ENCODE results near the gene GTF3A.
A peak's percentile ranks its signal among the peaks of the same experiment; 100 is the strongest.

GTF3A gene

GRCh38 chr13:27406178-27406939, 18.1 kb upstream of the GTF3A start:
- H3K27me3 ChIP-seq (ENCODE audit: low read depth, low read length), result no peaks in the 10 kb centered on the region
- H3K4me3 ChIP-seq (ENCODE audit: low read depth in 1 of 2, low read length in 2 of 2), result no peak overlapping the region
- H3K36me3 ChIP-seq (ENCODE audit: control insufficient read depth in 1 of 2, insufficient read depth in 2 of 2, low read length in 2 of 2), result no peaks in the 10 kb centered on the region
- H3K4me1 ChIP-seq (ENCODE audit: control insufficient read depth in 1 of 2, insufficient read depth in 2 of 2, low read length in 2 of 2), result peaks cover 0 to 11% of the 10 kb centered on the region in 2 donors
- no peaks in the 10 kb centered on the region for H3K9me3 ChIP-seq (ENCODE audit: control insufficient read depth in 1 of 2, low read length in 2 of 2)
- H3K27ac ChIP-seq (ENCODE audit: low read length), result no peak overlapping the region

- H3K4me3 ChIP-seq (ENCODE audit: low read depth in 1 of 2, low read length in 2 of 2), result no peak overlapping the region
- peaks cover 0 to 6% of the 10 kb centered on the region in 2 donors for H3K4me1 ChIP-seq (ENCODE audit: control insufficient read depth in 1 of 2, insufficient read depth in 2 of 2, low read length in 2 of 2)
- no peaks in the 10 kb centered on the region for H3K36me3 ChIP-seq (ENCODE audit: control insufficient read depth in 1 of 2, insufficient read depth in 2 of 2, low read length in 2 of 2)
- H3K27ac ChIP-seq (ENCODE audit: low read length), result no peak overlapping the region
- H3K27me3 ChIP-seq (ENCODE audit: low read depth, low read length), result no peaks in the 10 kb centered on the region
- H3K9me3 ChIP-seq (ENCODE audit: control insufficient read depth in 1 of 2, low read length in 2 of 2), result no peaks in the 10 kb centered on the region
Measured at GRCh38 chr13:27408074-27408473, 16.3 kb upstream of the GTF3A start.

GRCh38 chr13:27409013-27409412, 15.4 kb upstream of the GTF3A start:
- no peak overlapping the region for H3K27ac ChIP-seq (ENCODE audit: low read length)
- H3K4me3 ChIP-seq (ENCODE audit: low read depth in 1 of 2, low read length in 2 of 2), result no peak overlapping the region
- no peaks in the 10 kb centered on the region for H3K4me1 ChIP-seq (ENCODE audit: control insufficient read depth in 1 of 2, insufficient read depth in 2 of 2, low read length in 2 of 2)
- no peaks in the 10 kb centered on the region for H3K9me3 ChIP-seq (ENCODE audit: control insufficient read depth in 1 of 2, low read length in 2 of 2)
- no peaks in the 10 kb centered on the region for H3K27me3 ChIP-seq (ENCODE audit: low read depth, low read length)
- H3K36me3 ChIP-seq (ENCODE audit: control insufficient read depth in 1 of 2, insufficient read depth in 2 of 2, low read length in 2 of 2), result no peaks in the 10 kb centered on the region

DNA sequence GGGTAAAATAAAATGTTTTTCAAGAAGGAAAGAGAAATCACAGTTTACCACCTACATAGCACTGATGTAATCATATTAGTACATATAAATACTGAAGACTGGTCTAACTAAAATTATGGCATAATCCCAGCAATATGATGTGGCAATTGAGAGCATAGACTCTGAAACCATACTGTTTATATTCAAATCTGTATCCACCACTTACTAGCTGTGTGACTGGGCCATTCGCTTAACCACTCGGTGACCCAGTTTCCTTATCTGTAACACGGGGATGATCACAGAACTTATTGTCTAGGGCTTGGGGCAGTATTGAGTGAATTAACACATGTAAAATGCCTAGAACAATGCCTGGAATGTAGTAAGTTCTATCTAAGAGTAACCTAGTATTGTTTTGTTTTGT, 13.1 kb upstream of the GTF3A start:
- Histone ChIP-seq H3K4me1 (ENCODE audit: control insufficient read depth in 1 of 2, insufficient read depth in 2 of 2, low read length in 2 of 2) (no peaks in the 10 kb centered on the region), H3K27me3 (ENCODE audit: low read depth, low read length) (no peaks in the 10 kb centered on the region), H3K4me3 (ENCODE audit: low read depth in 1 of 2, low read length in 2 of 2) (no peak overlapping the region), H3K27ac (ENCODE audit: low read length) (no peak overlapping the region), H3K9me3 (ENCODE audit: control insufficient read depth in 1 of 2, low read length in 2 of 2) (no peaks in the 10 kb centered on the region), H3K36me3 (ENCODE audit: control insufficient read depth in 1 of 2, insufficient read depth in 2 of 2, low read length in 2 of 2) (no peaks in the 10 kb centered on the region)

DNA sequence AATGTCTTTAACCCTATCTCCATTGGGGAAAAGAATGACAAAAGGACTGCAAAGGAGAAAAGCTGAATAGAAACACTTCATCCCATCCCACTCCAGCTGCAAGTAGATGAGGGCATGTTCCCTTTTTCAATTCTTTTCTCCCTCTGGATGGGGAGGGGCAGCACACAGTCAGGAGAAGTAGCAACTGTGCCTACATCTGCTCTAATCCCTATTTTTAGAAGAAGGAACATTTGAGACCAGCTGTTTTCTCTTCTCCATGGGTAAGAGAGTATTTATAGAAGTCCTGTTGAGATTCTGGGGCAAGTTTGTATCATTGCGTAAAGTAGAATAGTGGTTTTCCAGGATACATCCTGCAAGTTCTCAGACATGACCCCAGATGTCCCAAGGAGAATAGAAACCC, 9.3 kb upstream of the GTF3A start:
- Histone ChIP-seq H3K4me3 (ENCODE audit: low read depth in 1 of 2, low read length in 2 of 2) (no peak overlapping the region), H3K36me3 (ENCODE audit: control insufficient read depth in 1 of 2, insufficient read depth in 2 of 2, low read length in 2 of 2) (no peaks in the 10 kb centered on the region), H3K27me3 (ENCODE audit: low read depth, low read length) (no peaks in the 10 kb centered on the region), H3K9me3 (ENCODE audit: control insufficient read depth in 1 of 2, low read length in 2 of 2) (no peaks in the 10 kb centered on the region), H3K4me1 (ENCODE audit: control insufficient read depth in 1 of 2, insufficient read depth in 2 of 2, low read length in 2 of 2) (no peaks in the 10 kb centered on the region), H3K27ac (ENCODE audit: low read length) (no peak overlapping the region)

- Histone ChIP-seq H3K9me3 (ENCODE audit: control insufficient read depth in 1 of 2, low read length in 2 of 2) (no peaks in the 10 kb centered on the region), H3K27ac (ENCODE audit: low read length) (no peak overlapping the region), H3K27me3 (ENCODE audit: low read depth, low read length) (no peaks in the 10 kb centered on the region), H3K36me3 (ENCODE audit: control insufficient read depth in 1 of 2, insufficient read depth in 2 of 2, low read length in 2 of 2) (no peaks in the 10 kb centered on the region), H3K4me1 (ENCODE audit: control insufficient read depth in 1 of 2, insufficient read depth in 2 of 2, low read length in 2 of 2) (no peaks in the 10 kb centered on the region), H3K4me3 (ENCODE audit: low read depth in 1 of 2, low read length in 2 of 2) (no peak overlapping the region)
Measured at GRCh38 chr13:27419328-27419727, 5.1 kb upstream of the GTF3A start.

- H3K9me3 ChIP-seq (ENCODE audit: control insufficient read depth in 1 of 2, low read length in 2 of 2), result no peaks in the 10 kb centered on the region
- no peaks in the 10 kb centered on the region for H3K36me3 ChIP-seq (ENCODE audit: control insufficient read depth in 1 of 2, insufficient read depth in 2 of 2, low read length in 2 of 2)
- no peak overlapping the region for H3K27ac ChIP-seq (ENCODE audit: low read length)
- peaks cover 8 to 16% of the 10 kb centered on the region in 2 donors for H3K4me1 ChIP-seq (ENCODE audit: control insufficient read depth in 1 of 2, insufficient read depth in 2 of 2, low read length in 2 of 2)
- H3K4me3 ChIP-seq (ENCODE audit: low read depth in 1 of 2, low read length in 2 of 2), result no peak overlapping the region
- no peaks in the 10 kb centered on the region for H3K27me3 ChIP-seq (ENCODE audit: low read depth, low read length)
Measured at GRCh38 chr13:27421101-27421871, 3.1 kb upstream of the GTF3A start.

DNA sequence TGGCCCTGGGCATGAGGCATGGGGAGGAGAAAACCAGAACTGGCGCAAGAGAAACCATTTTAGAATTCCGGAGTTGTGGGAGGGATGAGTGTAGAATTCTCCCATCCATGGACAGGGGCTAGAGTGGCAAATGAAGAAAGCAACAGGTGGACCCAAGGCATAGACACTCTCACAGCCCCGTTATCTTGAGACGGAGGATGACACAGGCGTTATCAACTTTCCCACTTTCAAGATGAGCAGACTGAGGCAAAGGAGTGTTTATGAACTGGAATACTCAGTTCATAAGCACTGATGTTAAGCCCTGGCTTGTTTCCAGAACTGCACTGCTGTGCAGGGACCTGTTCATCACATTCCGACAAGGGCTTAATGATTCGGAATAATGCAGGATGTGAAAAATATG, 1.1 kb upstream of the GTF3A start:
- H3K27me3 ChIP-seq (ENCODE audit: low read depth, low read length), result no peaks in the 10 kb centered on the region
- no peak overlapping the region for H3K27ac ChIP-seq (ENCODE audit: low read length)
- peaks cover 14 to 27% of the 10 kb centered on the region in 2 donors for H3K4me1 ChIP-seq (ENCODE audit: control insufficient read depth in 1 of 2, insufficient read depth in 2 of 2, low read length in 2 of 2)
- H3K4me3 ChIP-seq (ENCODE audit: low read depth in 1 of 2, low read length in 2 of 2), result no peak overlapping the region
- H3K36me3 ChIP-seq (ENCODE audit: control insufficient read depth in 1 of 2, insufficient read depth in 2 of 2, low read length in 2 of 2), result peaks cover 0 to 7% of the 10 kb centered on the region in 2 donors
- no peaks in the 10 kb centered on the region for H3K9me3 ChIP-seq (ENCODE audit: control insufficient read depth in 1 of 2, low read length in 2 of 2)

DNA sequence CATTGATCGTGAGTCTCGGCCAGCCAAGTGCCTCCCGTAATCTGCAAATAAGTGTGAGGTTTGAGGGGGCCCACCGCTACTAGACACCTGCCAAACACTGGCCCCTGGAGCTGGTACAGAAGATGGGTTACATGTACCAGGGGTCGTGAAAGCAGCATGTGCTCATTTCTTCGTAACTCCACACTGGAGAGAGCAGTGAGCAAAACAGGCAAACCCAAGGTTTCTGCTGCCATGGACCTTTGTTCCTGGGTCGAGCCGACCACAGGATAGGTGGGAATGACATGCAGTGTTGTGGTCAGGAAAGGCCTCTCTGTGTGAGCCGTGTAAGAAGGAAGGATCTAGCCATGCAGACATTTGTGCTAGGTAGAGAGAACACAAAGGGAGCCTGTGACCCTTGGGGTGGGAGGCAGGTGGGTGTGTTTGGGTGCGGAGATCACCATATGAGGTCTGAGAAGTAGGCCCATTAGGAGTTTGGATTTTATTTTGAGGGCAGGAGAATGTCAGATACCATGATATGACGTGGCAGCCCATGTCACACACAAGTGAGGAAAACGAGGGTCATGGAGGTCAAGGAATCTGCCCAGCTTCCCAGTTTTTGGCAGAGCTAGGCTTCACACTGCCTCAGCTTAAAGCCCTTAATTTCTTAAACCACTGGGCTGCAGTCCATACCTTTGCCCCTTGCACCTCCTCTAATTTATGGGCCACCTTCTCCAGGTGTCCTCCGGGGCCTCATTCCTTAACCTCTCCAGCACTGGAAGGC, 919 bp downstream of the GTF3A start:
- peaks cover 15 to 17% of the 10 kb centered on the region in 2 donors for H3K36me3 ChIP-seq (ENCODE audit: control insufficient read depth in 1 of 2, insufficient read depth in 2 of 2, low read length in 2 of 2)
- H3K4me1 ChIP-seq (ENCODE audit: control insufficient read depth in 1 of 2, insufficient read depth in 2 of 2, low read length in 2 of 2), result peaks cover 14 to 27% of the 10 kb centered on the region in 2 donors
- no peaks in the 10 kb centered on the region for H3K27me3 ChIP-seq (ENCODE audit: low read depth, low read length)
- peak overlapping the region; percentile 75 to 87 for H3K4me3 ChIP-seq (ENCODE audit: low read depth in 1 of 2, low read length in 2 of 2)
- no peaks in the 10 kb centered on the region for H3K9me3 ChIP-seq (ENCODE audit: control insufficient read depth in 1 of 2, low read length in 2 of 2)
- peak overlapping the region; percentile 88 for H3K27ac ChIP-seq (ENCODE audit: low read length)

DNA sequence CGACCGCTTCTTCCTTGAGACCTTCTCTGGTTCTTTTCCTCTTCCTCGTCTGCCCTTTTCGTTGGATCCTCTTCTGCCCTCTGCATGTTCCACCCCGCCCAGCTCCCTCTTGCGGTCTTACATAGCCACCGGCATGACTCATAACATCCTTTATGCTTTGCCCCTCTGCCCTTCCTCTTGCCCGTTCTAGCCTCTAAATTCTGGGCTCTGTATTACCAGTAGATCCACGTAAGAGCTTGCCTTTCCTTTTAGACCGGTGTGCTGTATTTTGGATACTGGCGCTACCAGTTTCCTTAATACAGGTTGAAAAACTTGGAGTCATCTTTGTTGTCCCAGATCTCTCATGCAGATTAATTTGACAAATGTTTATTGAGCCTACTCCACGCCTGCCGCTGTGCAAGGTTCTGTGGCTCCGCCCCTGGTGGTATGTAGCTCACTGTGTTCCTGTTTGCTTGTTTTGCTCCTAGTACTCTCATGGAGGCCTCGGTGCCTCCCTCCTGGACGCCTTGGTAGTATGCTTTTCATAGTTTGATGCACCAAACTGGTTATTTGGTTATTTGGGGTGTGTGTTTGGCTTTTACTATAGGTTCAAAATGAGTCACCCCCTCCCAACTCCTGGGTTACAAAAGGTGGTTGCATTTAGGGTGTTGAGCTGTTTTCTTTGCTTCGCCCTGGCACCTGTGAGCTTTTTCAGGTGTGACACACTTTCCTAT, 1.7 kb downstream of the GTF3A start:
- H3K27me3 ChIP-seq (ENCODE audit: low read depth, low read length), result no peaks in the 10 kb centered on the region
- peaks cover 14 to 27% of the 10 kb centered on the region in 2 donors for H3K4me1 ChIP-seq (ENCODE audit: control insufficient read depth in 1 of 2, insufficient read depth in 2 of 2, low read length in 2 of 2)
- peak overlapping the region; percentile 88 for H3K27ac ChIP-seq (ENCODE audit: low read length)
- no peaks in the 10 kb centered on the region for H3K9me3 ChIP-seq (ENCODE audit: control insufficient read depth in 1 of 2, low read length in 2 of 2)
- H3K36me3 ChIP-seq (ENCODE audit: control insufficient read depth in 1 of 2, insufficient read depth in 2 of 2, low read length in 2 of 2), result peaks cover 21 to 24% of the 10 kb centered on the region in 2 donors
- peak overlapping the region; percentile 75 to 87 for H3K4me3 ChIP-seq (ENCODE audit: low read depth in 1 of 2, low read length in 2 of 2)

- Histone ChIP-seq H3K36me3 (ENCODE audit: control insufficient read depth in 1 of 2, insufficient read depth in 2 of 2, low read length in 2 of 2) (peaks cover 37 to 38% of the 10 kb centered on the region in 2 donors), H3K27ac (ENCODE audit: low read length) (peak overlapping the region; percentile 88), H3K27me3 (ENCODE audit: low read depth, low read length) (no peaks in the 10 kb centered on the region), H3K9me3 (ENCODE audit: control insufficient read depth in 1 of 2, low read length in 2 of 2) (no peaks in the 10 kb centered on the region), H3K4me3 (ENCODE audit: low read depth in 1 of 2, low read length in 2 of 2) (no peak overlapping the region), H3K4me1 (ENCODE audit: control insufficient read depth in 1 of 2, insufficient read depth in 2 of 2, low read length in 2 of 2) (peaks cover 14 to 27% of the 10 kb centered on the region in 2 donors)
Measured at GRCh38 chr13:27427641-27428040, 3.2 kb downstream of the GTF3A start.

All from muscle layer of duodenum (tissue), 2 donors.